WI38 (cell line): ENCODE measurements around the gene KRTAP4-3.
"Not testable (repeated sequence)": the region's sequence is repeated elsewhere in the genome, so short reads cannot be mapped to it uniquely, and the experiment has no call there.

Experiments used
- H3K4me3 ChIP-seq: 2 replicates; pipeline ENCODE4 v1.5.1; 2011; ENCODE audit warnings: low read depth, mild to moderate bottlenecking, control low read depth, low read length
- TF ChIP-seq, protein P1 (sequence below): IDR thresholded peaks from 2 replicates; pipeline ENCODE4 v1.5.1; 2012; ENCODE audit warnings: low read depth, mild to moderate bottlenecking, control low read depth, low read length

Gene KRTAP4-3

DNA sequence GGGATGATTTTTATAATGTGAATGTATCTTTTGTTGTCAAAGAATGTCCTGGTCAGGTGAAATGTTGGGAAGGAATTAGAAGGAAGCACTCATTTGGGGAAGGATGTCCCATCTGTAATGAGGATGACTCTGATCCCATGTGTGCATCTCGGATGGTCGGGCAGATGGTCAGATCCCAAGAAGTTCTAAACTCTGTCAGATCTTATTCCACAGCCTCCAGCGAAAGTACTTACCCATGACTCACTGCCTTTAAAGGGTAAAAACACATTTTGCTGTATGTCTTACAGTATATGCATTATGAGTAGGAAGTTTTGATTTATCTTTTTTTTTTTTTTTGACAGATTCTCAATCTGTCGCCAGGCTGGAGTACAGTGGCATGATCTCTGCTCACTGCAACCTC is 49.3 kb downstream of the KRTAP4-3 start:
- TF ChIP-seq, protein P1, sequence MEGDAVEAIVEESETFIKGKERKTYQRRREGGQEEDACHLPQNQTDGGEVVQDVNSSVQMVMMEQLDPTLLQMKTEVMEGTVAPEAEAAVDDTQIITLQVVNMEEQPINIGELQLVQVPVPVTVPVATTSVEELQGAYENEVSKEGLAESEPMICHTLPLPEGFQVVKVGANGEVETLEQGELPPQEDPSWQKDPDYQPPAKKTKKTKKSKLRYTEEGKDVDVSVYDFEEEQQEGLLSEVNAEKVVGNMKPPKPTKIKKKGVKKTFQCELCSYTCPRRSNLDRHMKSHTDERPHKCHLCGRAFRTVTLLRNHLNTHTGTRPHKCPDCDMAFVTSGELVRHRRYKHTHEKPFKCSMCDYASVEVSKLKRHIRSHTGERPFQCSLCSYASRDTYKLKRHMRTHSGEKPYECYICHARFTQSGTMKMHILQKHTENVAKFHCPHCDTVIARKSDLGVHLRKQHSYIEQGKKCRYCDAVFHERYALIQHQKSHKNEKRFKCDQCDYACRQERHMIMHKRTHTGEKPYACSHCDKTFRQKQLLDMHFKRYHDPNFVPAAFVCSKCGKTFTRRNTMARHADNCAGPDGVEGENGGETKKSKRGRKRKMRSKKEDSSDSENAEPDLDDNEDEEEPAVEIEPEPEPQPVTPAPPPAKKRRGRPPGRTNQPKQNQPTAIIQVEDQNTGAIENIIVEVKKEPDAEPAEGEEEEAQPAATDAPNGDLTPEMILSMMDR = no peak
- no peak overlapping the region for H3K4me3 ChIP-seq

DNA sequence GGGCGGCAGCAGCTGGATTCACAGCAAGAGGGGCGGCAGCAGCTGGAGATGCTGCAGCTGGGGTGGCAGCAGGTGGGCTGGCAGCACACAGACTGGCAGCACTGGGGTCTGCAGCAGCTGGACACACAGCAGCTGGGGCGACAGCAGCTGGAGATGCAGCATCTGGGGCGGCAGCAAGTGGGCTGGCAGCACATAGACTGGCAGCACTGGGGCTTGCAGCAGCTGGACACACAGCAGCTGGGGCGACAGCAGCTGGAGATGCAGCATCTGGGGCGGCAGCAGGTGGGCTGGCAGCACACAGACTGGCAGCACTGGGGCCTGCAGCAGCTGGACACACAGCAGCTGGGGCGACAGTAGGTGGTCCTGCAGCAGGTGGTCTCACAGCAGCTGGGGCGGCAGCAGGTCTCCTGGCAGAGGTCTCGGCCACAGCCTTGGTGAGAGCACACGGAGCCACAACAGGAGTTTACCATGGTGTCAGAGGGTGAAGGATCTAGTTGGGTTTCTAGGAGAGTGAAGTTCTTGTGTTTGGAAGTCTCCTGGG is 50.1 kb downstream of the KRTAP4-3 start, which contains the start of gene KRTAP4-11:
Gene KRTAP4-11, minus strand, starts transcription at position 528 of the 541 bp plus-strand sequence. Its CDS starts 58 bp downstream, at position 470.
- H3K4me3 ChIP-seq = not testable (repeated sequence)
